K562 (cell line): ENCODE data around the gene UBL5. TPM values are rescaled to one million over a fixed set of nuclear protein-coding genes. Genes with fewer than 3 reads are reported as not detected.
A peak's percentile ranks its signal among the peaks of the same experiment; 100 is the strongest.

Experiments
- DACH1 ChIP-seq: fragments of 450-650 bp; IDR thresholded peaks from 2 replicates; pipeline ENCODE4 v1.6.1; 2018; ENCODE audit not compliant: partially characterized antibody
- DDX20 ChIP-seq: fragments of 450-650 bp; IDR thresholded peaks from 2 replicates; pipeline ENCODE4 v1.6.1; 2016; ENCODE audit warnings: missing genetic modification characterization, low read depth, mild to moderate bottlenecking, missing compliant biosample characterization, moderate library complexity
- FOXK1 ChIP-seq: sonication (generic); formaldehyde crosslinking; IDR thresholded peaks from 2 replicates; pipeline ENCODE4 v1.8.0; 2022; ENCODE audit warnings: missing genetic modification reagents, mild to moderate bottlenecking, borderline replicate concordance
- MEIS2 ChIP-seq: fragments of 450-650 bp; IDR thresholded peaks from 2 replicates; pipeline ENCODE4 v1.6.1; 2014; ENCODE audit warnings: mild to moderate bottlenecking; ENCODE audit not compliant: partially characterized antibody
- NBN ChIP-seq: fragments of 450-650 bp; IDR thresholded peaks from 2 replicates; pipeline ENCODE4 v1.6.1; 2016; ENCODE audit warnings: low read depth, mild to moderate bottlenecking
- NFE2 ChIP-seq: IDR thresholded peaks from 2 replicates; pipeline ENCODE4 v1.6.1; 2014; ENCODE audit warnings: antibody characterized with exemption, low read depth
- PML ChIP-seq: IDR thresholded peaks from 2 replicates; pipeline ENCODE4 v1.6.1; 2012; ENCODE audit warnings: low read length, inconsistent platforms
- RBBP5 ChIP-seq: fragments of 200-600 bp; sonication (generic); IDR thresholded peaks from 2 replicates; pipeline ENCODE4 v1.6.1; 2012; ENCODE audit warnings: borderline replicate concordance, mild to moderate bottlenecking, low read length, control low read depth, inconsistent platforms; ENCODE audit not compliant: insufficient read depth, poor library complexity, severe bottlenecking
- SAP30 ChIP-seq: fragments of 200-600 bp; sonication (generic); IDR thresholded peaks from 2 replicates; pipeline ENCODE4 v1.6.1; 2012; ENCODE audit warnings: borderline replicate concordance, low read depth, mild to moderate bottlenecking, moderate library complexity, low read length, control low read depth, inconsistent platforms; ENCODE audit not compliant: insufficient read depth, poor library complexity, severe bottlenecking
- STAG1 ChIP-seq: sonication (generic); formaldehyde crosslinking; IDR thresholded peaks from 2 replicates; pipeline ENCODE4 v1.5.0; 2020; ENCODE audit warnings: missing genetic modification reagents, borderline replicate concordance
- STAT5B ChIP-seq: fragments of 250-450 bp; sonication (Bioruptor Pico); IDR thresholded peaks from 2 replicates; pipeline ENCODE4 v1.8.0; 2021; ENCODE audit warnings: mild to moderate bottlenecking, inconsistent platforms
- XRCC5 ChIP-seq: fragments of 200-400 bp; formaldehyde crosslinking; IDR thresholded peaks from 2 replicates; pipeline ENCODE4 v1.6.1; 2017; ENCODE audit warnings: low read depth, mild to moderate bottlenecking, low read length
- ZNF431 ChIP-seq: sonication (generic); formaldehyde crosslinking; IDR thresholded peaks from 2 replicates; pipeline ENCODE4 v1.8.0; 2022; ENCODE audit warnings: mild to moderate bottlenecking, missing genetic modification reagents
- ZNF699 ChIP-seq: fragments of 250-450 bp; sonication (Bioruptor Pico); IDR thresholded peaks from 2 replicates; pipeline ENCODE4 v1.8.0; 2021; ENCODE audit warnings: mild to moderate bottlenecking, moderate library complexity; ENCODE audit not compliant: insufficient replicate concordance
- polyA plus RNA-seq, 8 experiments: library from polyadenylated mRNA; depleted of rRNA in 4 of 8; stranded (reverse) in 5 of 8; unstranded in 3 of 8; fragments of >200 nt; fragmentation: Nextera tagmentation in 2 of 8; fragmentation: Illumina TruSeq in 1 of 8; extraction: Ambion mirVana in 2 of 8; extraction: Trizol in 1 of 8; gene quantifications; 2 replicates each; pipeline versions ENCODE4 v1.2.1 to v1.2.3, GENCODE V29; 2011 to 2014; ENCODE audit warnings: inconsistent platforms in 1 of 8, missing spikeins in 1 of 8
- total RNA-seq, 7 experiments: library from RNA; depleted of rRNA in 6 of 7; stranded (reverse); fragments of >200 nt in 6 of 7; fragmentation: Illumina TruSeq in 2 of 7; extraction: Trizol in 2 of 7; gene quantifications; 2 replicates each; pipeline versions ENCODE4 v1.2.1 to v1.2.3, GENCODE V29; 2011 to 2021; ENCODE audit warnings: low replicate concordance in 1 of 7
- TF ChIP-seq, protein P1 (sequence below), 2 experiments: fragments of 450-650 bp; IDR thresholded peaks; 2 replicates each; pipeline ENCODE4 v1.6.1; 2018; ENCODE audit warnings: mild to moderate bottlenecking in 2 of 2, low read depth in 1 of 2; ENCODE audit not compliant: partially characterized antibody in 2 of 2
- TF ChIP-seq, protein P2 (sequence below): sonication (generic); formaldehyde crosslinking; IDR thresholded peaks from 2 replicates; pipeline ENCODE4 v1.8.0; 2022; ENCODE audit warnings: missing genetic modification reagents, mild to moderate bottlenecking, borderline replicate concordance
- TF ChIP-seq, protein P3 (sequence below): fragments of 450-650 bp; IDR thresholded peaks from 2 replicates; pipeline ENCODE4 v1.6.1; 2016
- TF ChIP-seq, protein P4 (sequence below): sonication (generic); formaldehyde crosslinking; IDR thresholded peaks from 2 replicates; pipeline ENCODE4 v1.9.0; 2022; ENCODE audit warnings: mild to moderate bottlenecking, missing genetic modification reagents

Gene UBL5
- total and polyA plus RNA-seq, 9 of the 15 experiments (the other 6 are each of a cell fraction or from before 2014, with no cell fraction given): 410 to 1,266 (median 613) TPM

DNA sequence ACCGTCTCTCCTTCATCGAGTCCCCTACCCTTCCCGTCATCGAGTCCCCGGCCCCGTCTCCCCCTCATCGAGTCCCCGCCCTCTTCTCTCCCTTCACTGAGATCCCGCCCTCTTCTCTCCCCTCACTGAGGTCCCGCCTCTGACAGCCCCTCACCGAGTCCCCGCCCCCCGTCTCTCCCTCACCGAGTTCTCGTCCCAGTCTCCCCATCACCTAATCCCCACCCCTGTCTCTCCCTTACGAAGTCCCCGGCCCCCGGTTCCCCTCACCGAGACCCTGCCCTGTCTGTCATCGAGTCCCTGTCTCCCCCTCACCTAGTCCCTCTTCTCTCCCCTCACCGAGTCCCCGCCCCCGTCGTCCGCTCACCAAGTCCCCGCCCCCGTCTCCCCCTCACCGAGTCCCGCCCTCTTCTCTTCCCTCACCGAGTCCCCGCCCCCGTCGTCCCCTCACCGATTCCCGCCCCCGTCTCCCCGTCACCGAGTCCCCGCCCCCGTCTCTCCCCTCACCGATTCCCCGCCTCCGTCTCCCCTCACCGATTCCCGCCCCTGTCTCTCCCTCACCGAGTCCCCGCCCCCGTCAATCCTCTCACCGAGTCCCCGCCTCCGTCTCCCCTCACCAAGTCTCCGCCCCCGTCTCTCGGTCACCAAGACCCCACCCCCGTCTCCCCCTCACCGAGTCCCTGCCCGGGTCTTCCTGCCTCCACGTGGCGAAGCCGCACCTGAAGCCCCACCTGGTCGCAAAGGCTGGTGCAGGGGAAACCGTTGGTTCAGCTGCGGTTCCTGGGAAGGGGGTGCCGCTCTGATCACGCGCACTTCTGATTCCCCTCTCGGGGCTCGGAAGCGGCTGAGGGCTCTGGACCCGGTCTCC lies 35.3 kb upstream of the UBL5 start (continued):
- TF ChIP-seq, protein P1, sequence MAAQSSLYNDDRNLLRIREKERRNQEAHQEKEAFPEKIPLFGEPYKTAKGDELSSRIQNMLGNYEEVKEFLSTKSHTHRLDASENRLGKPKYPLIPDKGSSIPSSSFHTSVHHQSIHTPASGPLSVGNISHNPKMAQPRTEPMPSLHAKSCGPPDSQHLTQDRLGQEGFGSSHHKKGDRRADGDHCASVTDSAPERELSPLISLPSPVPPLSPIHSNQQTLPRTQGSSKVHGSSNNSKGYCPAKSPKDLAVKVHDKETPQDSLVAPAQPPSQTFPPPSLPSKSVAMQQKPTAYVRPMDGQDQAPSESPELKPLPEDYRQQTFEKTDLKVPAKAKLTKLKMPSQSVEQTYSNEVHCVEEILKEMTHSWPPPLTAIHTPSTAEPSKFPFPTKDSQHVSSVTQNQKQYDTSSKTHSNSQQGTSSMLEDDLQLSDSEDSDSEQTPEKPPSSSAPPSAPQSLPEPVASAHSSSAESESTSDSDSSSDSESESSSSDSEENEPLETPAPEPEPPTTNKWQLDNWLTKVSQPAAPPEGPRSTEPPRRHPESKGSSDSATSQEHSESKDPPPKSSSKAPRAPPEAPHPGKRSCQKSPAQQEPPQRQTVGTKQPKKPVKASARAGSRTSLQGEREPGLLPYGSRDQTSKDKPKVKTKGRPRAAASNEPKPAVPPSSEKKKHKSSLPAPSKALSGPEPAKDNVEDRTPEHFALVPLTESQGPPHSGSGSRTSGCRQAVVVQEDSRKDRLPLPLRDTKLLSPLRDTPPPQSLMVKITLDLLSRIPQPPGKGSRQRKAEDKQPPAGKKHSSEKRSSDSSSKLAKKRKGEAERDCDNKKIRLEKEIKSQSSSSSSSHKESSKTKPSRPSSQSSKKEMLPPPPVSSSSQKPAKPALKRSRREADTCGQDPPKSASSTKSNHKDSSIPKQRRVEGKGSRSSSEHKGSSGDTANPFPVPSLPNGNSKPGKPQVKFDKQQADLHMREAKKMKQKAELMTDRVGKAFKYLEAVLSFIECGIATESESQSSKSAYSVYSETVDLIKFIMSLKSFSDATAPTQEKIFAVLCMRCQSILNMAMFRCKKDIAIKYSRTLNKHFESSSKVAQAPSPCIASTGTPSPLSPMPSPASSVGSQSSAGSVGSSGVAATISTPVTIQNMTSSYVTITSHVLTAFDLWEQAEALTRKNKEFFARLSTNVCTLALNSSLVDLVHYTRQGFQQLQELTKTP (IDR thresholded peaks at IDR 0.05; ENCODE audit: low read depth in 1 of 2, partially characterized antibody in 2 of 2): peak in 1 of 2 experiments; percentile 20
- 0 out of 2 replicates have a peak, but pooled peaks have one; percentile 39 for TF ChIP-seq PML
- no peak for TF ChIP-seq STAG1 (CRISPR knock-in tag)
- no peak for TF ChIP-seq XRCC5
- TF ChIP-seq, protein P2, sequence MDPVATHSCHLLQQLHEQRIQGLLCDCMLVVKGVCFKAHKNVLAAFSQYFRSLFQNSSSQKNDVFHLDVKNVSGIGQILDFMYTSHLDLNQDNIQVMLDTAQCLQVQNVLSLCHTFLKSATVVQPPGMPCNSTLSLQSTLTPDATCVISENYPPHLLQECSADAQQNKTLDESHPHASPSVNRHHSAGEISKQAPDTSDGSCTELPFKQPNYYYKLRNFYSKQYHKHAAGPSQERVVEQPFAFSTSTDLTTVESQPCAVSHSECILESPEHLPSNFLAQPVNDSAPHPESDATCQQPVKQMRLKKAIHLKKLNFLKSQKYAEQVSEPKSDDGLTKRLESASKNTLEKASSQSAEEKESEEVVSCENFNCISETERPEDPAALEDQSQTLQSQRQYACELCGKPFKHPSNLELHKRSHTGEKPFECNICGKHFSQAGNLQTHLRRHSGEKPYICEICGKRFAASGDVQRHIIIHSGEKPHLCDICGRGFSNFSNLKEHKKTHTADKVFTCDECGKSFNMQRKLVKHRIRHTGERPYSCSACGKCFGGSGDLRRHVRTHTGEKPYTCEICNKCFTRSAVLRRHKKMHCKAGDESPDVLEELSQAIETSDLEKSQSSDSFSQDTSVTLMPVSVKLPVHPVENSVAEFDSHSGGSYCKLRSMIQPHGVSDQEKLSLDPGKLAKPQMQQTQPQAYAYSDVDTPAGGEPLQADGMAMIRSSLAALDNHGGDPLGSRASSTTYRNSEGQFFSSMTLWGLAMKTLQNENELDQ (CRISPR knock-in tag): no peak
- no peak for TF ChIP-seq DDX20 (tag)
- TF ChIP-seq, protein P3, sequence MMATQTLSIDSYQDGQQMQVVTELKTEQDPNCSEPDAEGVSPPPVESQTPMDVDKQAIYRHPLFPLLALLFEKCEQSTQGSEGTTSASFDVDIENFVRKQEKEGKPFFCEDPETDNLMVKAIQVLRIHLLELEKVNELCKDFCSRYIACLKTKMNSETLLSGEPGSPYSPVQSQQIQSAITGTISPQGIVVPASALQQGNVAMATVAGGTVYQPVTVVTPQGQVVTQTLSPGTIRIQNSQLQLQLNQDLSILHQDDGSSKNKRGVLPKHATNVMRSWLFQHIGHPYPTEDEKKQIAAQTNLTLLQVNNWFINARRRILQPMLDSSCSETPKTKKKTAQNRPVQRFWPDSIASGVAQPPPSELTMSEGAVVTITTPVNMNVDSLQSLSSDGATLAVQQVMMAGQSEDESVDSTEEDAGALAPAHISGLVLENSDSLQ: peak; percentile 88
- no peak for TF ChIP-seq RBBP5
- TF ChIP-seq, protein P4, sequence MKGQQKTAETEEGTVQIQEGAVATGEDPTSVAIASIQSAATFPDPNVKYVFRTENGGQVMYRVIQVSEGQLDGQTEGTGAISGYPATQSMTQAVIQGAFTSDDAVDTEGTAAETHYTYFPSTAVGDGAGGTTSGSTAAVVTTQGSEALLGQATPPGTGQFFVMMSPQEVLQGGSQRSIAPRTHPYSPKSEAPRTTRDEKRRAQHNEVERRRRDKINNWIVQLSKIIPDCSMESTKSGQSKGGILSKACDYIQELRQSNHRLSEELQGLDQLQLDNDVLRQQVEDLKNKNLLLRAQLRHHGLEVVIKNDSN (CRISPR knock-in tag): peak; percentile 39
- TF ChIP-seq DACH1: no peak
- peak; percentile 39 for TF ChIP-seq NBN
- 0 out of 2 replicates have a peak, but pooled peaks have one; percentile 22 for TF ChIP-seq ZNF431 (CRISPR knock-in tag)
- peak; percentile 26 for TF ChIP-seq MEIS2
- no peak for TF ChIP-seq STAT5B (CRISPR knock-in tag)
- peak; percentile 34 for TF ChIP-seq SAP30
- no peak for TF ChIP-seq FOXK1 (CRISPR knock-in tag)
- TF ChIP-seq ZNF699 (CRISPR knock-in tag): no peak
- no peak for TF ChIP-seq NFE2
